Body of pancreas (tissue), 4 donors: Measurements from ENCODE around the gene MVD.

Experiments used
- CTCF ChIP-seq, 7 experiments: fragments of 450-650 bp in 4 of 7; fragments of 200-600 bp in 3 of 7; sonication (generic) in 3 of 7; IDR thresholded peaks; one replicate each; pipeline ENCODE4 v1.5.1; 2016 to 2019; ENCODE audit warnings: antibody characterized with exemption in 7 of 7
- POLR2A ChIP-seq, 3 donors: fragments of 450-650 bp; IDR thresholded peaks; one replicate each; pipeline ENCODE4 v1.6.1; 2016; ENCODE audit warnings: antibody characterized with exemption in 3 of 3, mild to moderate bottlenecking in 2 of 3

DNA sequence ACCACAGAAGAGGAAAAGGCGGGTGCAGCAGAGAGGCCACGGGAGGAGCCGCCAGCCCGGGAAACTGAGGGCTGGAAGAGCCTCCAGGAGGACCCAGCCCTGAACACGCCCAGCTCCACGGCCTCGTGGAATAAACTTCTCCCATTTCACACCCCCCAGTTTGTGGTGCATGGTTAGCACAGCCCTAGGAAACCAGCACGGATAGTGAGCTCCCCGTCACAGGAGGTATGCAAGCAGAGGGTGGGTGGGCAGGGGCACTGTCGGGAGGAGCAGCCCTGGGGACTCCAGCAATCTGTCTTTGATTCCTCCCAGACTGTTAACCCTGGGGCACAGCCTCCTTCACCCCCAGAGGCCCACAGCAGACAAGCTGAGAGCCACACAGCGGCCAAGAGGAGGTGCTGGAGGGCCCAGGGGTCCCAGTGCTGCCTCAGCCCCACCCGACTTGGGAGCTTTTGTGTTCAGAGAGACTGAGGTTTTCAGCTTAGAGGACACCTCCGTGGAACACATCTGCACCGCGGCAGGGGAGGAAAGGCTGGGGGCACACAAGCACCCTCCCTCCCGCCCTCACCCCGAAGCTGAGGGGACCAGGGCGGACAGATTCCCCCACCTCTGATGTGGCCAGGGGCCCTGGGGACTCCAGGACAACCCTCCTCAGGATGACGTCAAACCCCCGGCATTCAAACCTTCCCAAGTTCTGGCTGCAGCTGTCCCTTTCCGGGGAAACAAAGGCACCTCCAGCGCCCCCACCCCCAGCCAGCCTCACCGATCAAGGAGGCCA lies 26.2 kb downstream of the MVD start:
- TF ChIP-seq CTCF (IDR thresholded peaks at IDR 0.05) (no peak), POLR2A (IDR thresholded peaks at IDR 0.05) (no peak)
